CD4-positive, alpha-beta T cell (primary cell): Measurements from ENCODE around the gene CLDN20. TPM values are rescaled to one million over a fixed set of nuclear protein-coding genes. Genes with fewer than 3 reads are reported as not detected.
"Not testable (repeated sequence)": the region's sequence is repeated elsewhere in the genome, so short reads cannot be mapped to it uniquely, and the experiment has no call there.

ENCODE experiments used
- ATAC-seq: fragments of 200-7000 bp; cut with Tn5 transposase; one replicate; pipeline ENCODE4 v1.10.0; 2022; ENCODE audit warnings: mild to moderate bottlenecking; ENCODE audit not compliant: poor library complexity
- CTCF ChIA-PET: fragments of 350-600 bp; sonication (Branson Sonifier 250); formaldehyde crosslinking; loops from one replicate; lab custom pipeline; 2021; ENCODE audit warnings: antibody characterized with exemption, inconsistent platforms; lab: Charles Lee
- POLR2A ChIA-PET: fragments of 350-600 bp; sonication (Branson Sonifier 250); formaldehyde crosslinking; loops from one replicate; lab custom pipeline; 2021; ENCODE audit warnings: antibody characterized with exemption, inconsistent platforms; lab: Charles Lee
- DNase-seq, 14 experiments: peaks; one replicate each; pipeline ENCODE4 v3.0.0-alpha.2; 2013 to 2020; ENCODE audit warnings: mixed read lengths in 2 of 14
- H3K27ac ChIP-seq, 2 donors: one replicate each; pipeline versions ENCODE4 v1.5.1 to v1.7.0; 2013; ENCODE audit warnings: low read length in 2 of 2, low read depth in 1 of 2, mild to moderate bottlenecking in 1 of 2
- H3K27me3 ChIP-seq, 2 experiments: 1 replicate in 1 of 2; 2 replicates in 1 of 2; pipeline versions ENCODE4 v1.6.1 to v1.7.0; 2013; ENCODE audit warnings: low read length in 2 of 2, control low read depth in 1 of 2, mild to moderate bottlenecking in 1 of 2, moderate library complexity in 1 of 2; ENCODE audit not compliant: insufficient read depth in 2 of 2, control insufficient read depth in 1 of 2
- H3K36me3 ChIP-seq: one replicate; pipeline ENCODE4 v1.6.1; 2013; ENCODE audit warnings: low read length, control low read depth; ENCODE audit not compliant: insufficient read depth
- H3K4me1 ChIP-seq: one replicate; pipeline ENCODE4 v1.6.1; 2013; ENCODE audit warnings: low read length, control low read depth; ENCODE audit not compliant: insufficient read depth
- H3K4me3 ChIP-seq: one replicate; pipeline ENCODE4 v1.5.1; 2013; ENCODE audit warnings: mild to moderate bottlenecking, low read length, moderate library complexity
- H3K9me3 ChIP-seq, 2 experiments: 1 replicate in 1 of 2; 2 replicates in 1 of 2; pipeline versions ENCODE4 v1.6.1 to v1.7.0; 2013; ENCODE audit warnings: low read length in 2 of 2, mild to moderate bottlenecking in 2 of 2, control low read depth in 1 of 2, moderate library complexity in 1 of 2; ENCODE audit not compliant: control insufficient read depth in 1 of 2, insufficient read depth in 1 of 2
- H3K27ac Mint-ChIP-seq: one replicate; pipeline ENCODE4 v1.8.0; 2020; ENCODE audit warnings: mixed read lengths
- H3K27me3 Mint-ChIP-seq: one replicate; pipeline ENCODE4 v1.8.0; 2021; ENCODE audit warnings: mixed read lengths
- H3K36me3 Mint-ChIP-seq: one replicate; pipeline ENCODE4 v1.8.0; 2021; ENCODE audit warnings: low read depth, mixed read lengths
- H3K4me1 Mint-ChIP-seq: one replicate; pipeline ENCODE4 v1.8.0; 2021; ENCODE audit warnings: low read depth, mixed read lengths
- H3K4me3 Mint-ChIP-seq: one replicate; pipeline ENCODE4 v1.8.0; 2020; ENCODE audit warnings: mild to moderate bottlenecking, mixed read lengths
- H3K9me3 Mint-ChIP-seq: one replicate; pipeline ENCODE4 v1.8.0; 2020; ENCODE audit warnings: mixed read lengths
- CTCF ChIP-seq: fragments of 200-600 bp; IDR thresholded peaks from one replicate; pipeline ENCODE4 v1.8.0; 2022; ENCODE audit warnings: antibody characterized with exemption, mild to moderate bottlenecking
- intact Hi-C, 2 experiments: fragments of 100-400 bp; cut with DNase I in 1 of 2; cut with micrococcal nuclease in 1 of 2; formaldehyde crosslinking; loops; one replicate each; pipeline versions ENCODE4 v1.15.1 to v1.9.0; 2023 to 2025; cut with DNase I, micrococcal nuclease
- total RNA-seq, 174 experiments: library from RNA in 2 of 174; stranded (reverse) in 2 of 174; gene quantifications; one replicate each; pipeline ENCODE4 v1.2.3 and lab custom pipeline; 2021 to 2026

CLDN20 gene
- total RNA-seq, 2 experiments from 2014 or later = not detected

DNA sequence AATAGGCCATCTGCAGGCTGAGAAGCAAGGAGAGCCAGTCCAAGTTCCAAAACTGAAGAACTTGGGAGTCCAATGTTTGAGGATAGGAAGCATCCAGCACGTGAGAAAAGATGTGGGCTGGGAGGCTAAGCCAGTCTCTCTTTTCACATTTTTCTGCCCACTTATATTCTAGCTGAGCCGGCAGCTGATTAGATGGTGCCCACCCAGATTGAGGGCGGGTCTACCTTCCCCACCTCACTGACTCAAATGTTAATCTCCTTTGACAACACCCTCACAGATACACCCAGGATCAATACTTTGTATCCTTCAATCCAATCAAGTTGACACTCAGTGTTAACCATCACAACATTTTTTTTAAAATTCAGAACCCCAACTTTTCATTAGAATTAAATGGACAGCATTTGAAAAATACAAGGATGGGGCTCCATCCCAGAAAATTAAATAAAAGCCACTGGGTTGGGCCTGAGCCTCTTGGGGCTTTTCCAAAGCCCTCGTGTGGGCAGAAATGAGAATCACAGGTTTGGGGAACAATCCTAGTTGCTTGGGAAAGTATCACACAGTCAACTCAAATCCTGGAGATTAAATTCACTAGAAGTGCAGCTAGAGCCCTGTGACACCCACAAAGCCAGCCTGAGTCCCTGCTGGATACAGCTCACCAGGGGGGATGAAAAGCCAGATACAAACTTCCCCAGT, 2.2 kb downstream of the CLDN20 start:
- DNase-seq = no peak
- CTCF ChIA-PET = no interaction called here
- H3K27ac ChIP-seq = no peak overlapping the region
- H3K36me3 Mint-ChIP-seq = peaks cover 68% of the 10 kb centered on the region
- H3K36me3 ChIP-seq = peaks cover 22% of the 10 kb centered on the region
- no peak overlapping the region for H3K4me3 ChIP-seq
- H3K9me3 Mint-ChIP-seq = no peaks in the 10 kb centered on the region
- ATAC-seq = no peak
- H3K4me1 ChIP-seq = no peaks in the 10 kb centered on the region
- H3K27me3 Mint-ChIP-seq = no peaks in the 10 kb centered on the region
- H3K4me1 Mint-ChIP-seq = peaks cover 12% of the 10 kb centered on the region
- H3K27me3 ChIP-seq = no peaks in the 10 kb centered on the region
- POLR2A ChIA-PET = no interaction called here
- H3K9me3 ChIP-seq = no peaks in the 10 kb centered on the region
- H3K27ac Mint-ChIP-seq = no peak overlapping the region
- H3K4me3 Mint-ChIP-seq = no peak overlapping the region
- no peak for TF ChIP-seq CTCF
- intact Hi-C loops = no loop called here

GRCh38 chr6:155267411-155267810, 3.6 kb downstream of the CLDN20 start:
- CTCF ChIA-PET = no interaction called here
- no peak for ATAC-seq
- POLR2A ChIA-PET = no interaction called here
- Histone ChIP-seq H3K4me3 (no peak overlapping the region), H3K27me3 (no peaks in the 10 kb centered on the region), H3K27ac (no peak overlapping the region), H3K4me1 (no peaks in the 10 kb centered on the region), H3K36me3 (peaks cover 19% of the 10 kb centered on the region), H3K9me3 (no peaks in the 10 kb centered on the region)
- no peak for TF ChIP-seq CTCF
- Mint-ChIP-seq H3K4me1 (peaks cover 12% of the 10 kb centered on the region), H3K27me3 (no peaks in the 10 kb centered on the region), H3K36me3 (peaks cover 57% of the 10 kb centered on the region), H3K27ac (no peak overlapping the region), H3K9me3 (no peaks in the 10 kb centered on the region), H3K4me3 (no peak overlapping the region)
- intact Hi-C loops = no loop called here
- no peak for DNase-seq

GRCh38 chr6:155268088-155268867, 4.5 kb downstream of the CLDN20 start:
- intact Hi-C loops, H3K9me3 ChIP-seq, H3K4me3 Mint-ChIP-seq, H3K4me3 ChIP-seq, H3K27me3 ChIP-seq, H3K9me3 Mint-ChIP-seq, H3K4me1 ChIP-seq, H3K27ac ChIP-seq, H3K27me3 Mint-ChIP-seq, H3K27ac Mint-ChIP-seq, POLR2A ChIA-PET: not testable (repeated sequence)
- peaks cover 22% of the 10 kb centered on the region for H3K36me3 ChIP-seq
- CTCF ChIA-PET = interaction anchor here (0.6 to 1.1 kb wide), 2 partner anchors 32 to 51 kb away, joined by 3 read pairs; no protein-coding TSS in a partner anchor
- DNase-seq (peak in 3 of 14 experiments; percentile 47 to 59 (median 52)), ATAC-seq (peak; percentile 56)
- H3K36me3 Mint-ChIP-seq = peaks cover 63% of the 10 kb centered on the region
- peaks cover 16% of the 10 kb centered on the region for H3K4me1 Mint-ChIP-seq
- peak; percentile 30 for TF ChIP-seq CTCF
